GM18498 (cell line): ENCODE measurements around the gene GPM6B.

ENCODE experiments used
- ATAC-seq: cut with Tn5 transposase; IDR thresholded peaks from one replicate; pipeline ENCODE4 v1.9.1; 2021; ENCODE audit warnings: mild to moderate bottlenecking, moderate library complexity; ENCODE audit not compliant: unreplicated experiment

Gene GPM6B

DNA sequence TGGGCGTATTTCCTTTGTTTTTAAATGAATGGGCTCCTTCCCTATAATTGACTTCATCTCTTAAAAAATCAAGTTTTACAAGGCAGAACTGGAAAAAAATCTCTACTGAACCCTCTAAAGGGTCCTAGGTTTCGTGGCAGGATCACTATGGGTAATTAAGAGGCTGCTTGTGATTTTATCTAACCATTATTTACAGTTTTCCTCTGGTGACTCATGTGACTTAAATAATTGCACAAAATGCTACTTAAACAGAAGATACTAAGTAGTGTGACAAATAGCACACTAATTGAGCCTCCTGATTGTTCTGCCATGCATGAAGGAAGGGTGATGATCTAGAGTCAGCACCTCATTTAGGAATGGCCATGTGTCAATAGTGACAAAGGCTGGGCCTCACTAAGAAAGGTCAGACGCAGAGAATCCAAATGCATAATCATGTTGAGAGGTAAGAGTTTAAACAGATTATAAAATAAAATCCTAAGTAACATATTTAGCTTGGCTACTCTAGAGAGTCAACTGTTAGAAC is 46.8 kb downstream of the GPM6B start:
- ATAC-seq, result no peak

DNA sequence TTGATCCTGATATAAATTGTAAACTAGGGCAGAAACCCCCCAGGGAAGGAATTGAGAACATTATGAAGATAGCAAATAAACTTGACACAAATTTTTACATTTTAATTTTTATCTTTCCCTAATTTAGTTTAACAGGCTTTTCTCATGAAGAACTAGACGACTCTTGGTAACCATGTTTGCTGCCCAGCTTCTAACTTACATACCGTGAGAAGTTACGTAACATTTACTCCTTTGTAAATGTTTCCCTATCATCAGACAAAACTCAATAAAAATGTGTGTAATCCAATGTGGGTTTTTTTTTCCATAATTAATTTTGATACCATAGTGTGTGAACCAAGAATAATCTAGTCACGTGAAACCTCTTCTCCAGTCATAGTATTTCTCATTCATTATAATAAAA is 48.0 kb downstream of the GPM6B start:
- ATAC-seq, result no peak

DNA sequence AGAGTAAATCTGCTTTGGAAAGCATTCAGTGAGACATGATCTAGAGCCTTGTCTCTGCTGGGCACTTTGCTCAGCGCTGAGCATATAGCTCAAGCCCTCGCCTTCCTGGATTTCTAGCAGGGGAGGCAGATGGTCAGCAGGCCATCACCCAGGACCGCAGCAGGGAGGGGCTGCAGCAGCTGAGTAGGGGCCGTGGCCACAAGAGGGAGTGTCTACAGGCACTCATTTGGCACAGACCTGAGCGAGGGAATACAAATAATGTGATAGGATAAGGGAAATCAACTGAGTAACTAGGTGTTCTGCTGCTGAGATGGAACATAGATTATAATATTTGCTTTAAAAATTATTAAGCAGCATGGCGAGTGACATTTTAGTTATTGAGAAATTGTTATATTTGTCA is 52.1 kb downstream of the GPM6B start:
- ATAC-seq, result no peak

DNA sequence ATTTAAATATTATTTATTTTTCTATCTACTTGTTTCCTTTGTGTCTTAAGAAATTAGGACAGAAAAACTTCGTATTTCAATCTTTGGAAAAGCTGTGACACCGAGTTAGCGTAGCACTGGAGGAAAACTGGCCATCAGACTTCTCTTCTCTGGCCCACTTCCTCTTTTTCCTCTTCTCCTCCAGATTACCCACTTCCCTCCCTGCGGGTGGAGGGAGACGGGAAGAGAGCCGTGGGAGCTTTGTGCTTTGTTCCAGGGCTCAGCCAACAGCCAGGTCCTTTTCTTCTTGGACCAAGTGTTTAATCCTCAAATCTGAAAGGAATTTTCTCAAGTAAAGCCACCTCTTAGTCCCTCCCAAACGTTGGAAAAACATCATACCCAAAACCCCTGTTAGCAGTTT is 52.6 kb downstream of the GPM6B start:
- ATAC-seq, result no peak

DNA sequence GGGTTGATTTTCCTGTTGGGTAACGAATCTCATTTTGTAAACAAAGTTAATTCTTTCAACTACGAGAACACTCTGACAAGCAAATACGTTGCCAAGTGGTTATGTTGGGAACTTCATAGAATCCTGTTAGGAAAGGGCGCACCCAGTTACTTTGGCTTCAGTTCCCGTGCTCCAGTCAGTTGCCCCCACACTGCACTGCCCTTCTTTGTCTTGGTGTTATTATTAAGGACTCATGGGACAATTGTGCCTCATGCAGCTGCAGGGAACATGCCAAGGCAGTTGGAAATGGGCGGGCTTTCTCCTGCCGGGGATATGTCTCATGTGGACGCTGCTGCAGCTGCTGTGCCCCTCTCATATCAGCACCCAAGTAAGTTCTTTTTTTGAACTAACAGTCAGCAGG is 53.4 kb downstream of the GPM6B start:
- ATAC-seq, result no peak

DNA sequence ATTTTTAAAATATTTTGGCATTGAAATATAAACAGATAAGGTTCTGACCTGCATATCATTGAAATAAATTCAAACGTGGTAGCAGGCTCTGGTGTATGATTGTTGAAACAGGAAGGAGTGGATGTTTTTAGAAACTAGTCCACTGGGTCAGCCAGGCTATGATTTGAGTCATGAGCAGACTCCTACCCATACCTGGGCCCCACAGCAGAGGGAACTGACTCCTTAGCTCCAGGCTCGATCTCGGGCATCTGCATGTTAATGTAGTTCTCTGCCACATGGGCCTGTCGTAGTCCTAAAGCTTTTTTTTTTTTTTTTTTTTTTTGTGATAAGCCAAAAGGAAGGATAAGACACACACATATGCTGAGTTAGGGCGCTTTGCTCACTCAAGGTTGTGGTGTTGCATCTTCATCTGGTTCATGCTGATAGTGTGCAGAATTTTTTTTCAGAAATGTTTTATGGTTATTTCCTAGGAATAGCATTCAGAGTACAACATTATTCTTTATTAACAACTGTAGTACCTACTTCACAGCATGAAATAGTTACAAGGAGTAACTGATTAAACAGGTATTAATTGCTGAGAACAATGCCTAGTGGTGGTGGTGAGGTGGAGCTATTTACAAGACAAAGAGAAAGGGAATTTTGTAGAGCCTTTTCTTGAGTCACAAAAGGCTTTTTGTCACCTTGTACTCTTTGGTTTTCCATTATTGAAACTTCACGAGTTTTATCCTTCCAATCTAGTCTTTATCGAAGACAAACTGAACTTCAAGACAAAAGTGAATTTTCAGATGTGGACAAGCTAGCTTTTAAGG is 55.1 kb downstream of the GPM6B start:
- peak; percentile 63 for ATAC-seq

DNA sequence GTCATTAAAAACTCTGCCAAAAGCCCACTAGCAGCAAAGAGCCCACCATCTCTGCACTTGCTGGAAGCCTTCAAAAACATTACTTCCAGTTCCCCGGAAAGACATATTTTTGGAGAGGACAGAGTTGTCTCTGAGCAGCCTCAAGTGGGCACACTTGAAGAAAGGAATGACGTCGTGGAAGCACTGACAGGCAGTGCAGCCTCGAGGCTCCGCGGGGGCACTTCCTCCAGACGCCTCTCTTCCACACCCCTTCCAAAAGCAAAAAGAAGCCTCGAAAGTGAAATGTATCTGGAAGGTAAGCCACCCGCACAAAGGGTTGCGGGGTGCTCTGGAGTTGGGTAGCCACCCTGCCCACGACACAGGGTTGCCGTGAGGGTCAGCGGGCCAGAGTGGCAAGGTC is 56.5 kb downstream of the GPM6B start:
- no peak for ATAC-seq

DNA sequence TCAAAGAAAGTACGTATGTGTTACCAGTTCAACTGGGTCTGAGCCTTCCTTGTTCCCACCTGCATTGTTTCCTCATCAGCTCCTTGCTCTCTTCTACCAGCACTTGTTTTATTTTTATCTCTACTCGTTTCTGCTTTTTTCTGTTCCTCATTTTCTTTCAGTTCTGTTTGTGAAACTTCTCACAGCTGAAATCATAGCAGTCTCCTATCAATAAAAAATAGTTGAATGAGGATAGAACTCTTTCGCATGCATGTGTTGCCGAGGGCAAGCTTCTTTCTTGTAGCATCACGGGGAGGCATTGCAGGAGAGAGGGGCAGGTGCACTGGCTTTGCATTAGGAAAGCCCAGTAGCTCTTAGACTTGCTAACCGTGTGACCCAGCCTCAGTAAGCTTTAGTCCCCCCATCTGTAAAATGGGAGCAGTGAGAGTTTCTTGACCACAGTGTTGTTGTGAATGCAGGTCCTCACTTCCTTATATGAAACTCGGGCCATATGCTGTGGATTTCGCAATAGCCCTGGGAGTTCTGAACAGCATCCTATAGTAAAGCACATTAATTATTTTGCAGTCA is 57.7 kb downstream of the GPM6B start:
- ATAC-seq, result peak; percentile 76

DNA sequence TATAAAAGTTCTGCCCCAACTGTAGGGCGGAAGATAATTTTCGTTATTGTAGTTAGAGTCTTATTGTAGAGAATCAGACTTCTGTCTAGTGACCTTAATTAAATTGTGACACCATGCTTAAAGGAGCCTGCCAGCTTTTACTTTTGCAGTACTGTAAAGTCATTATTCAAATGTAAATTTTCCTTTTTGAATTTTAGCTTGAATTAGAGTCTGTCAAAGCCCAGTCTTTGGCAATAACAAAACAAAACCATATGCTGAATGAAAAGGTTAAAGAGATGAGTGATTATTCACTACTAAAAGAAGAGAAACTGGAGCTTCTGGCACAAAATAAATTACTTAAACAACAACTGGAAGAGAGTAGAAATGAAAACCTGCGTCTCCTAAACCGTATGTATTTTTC is 60.5 kb downstream of the GPM6B start:
- ATAC-seq, result no peak

DNA sequence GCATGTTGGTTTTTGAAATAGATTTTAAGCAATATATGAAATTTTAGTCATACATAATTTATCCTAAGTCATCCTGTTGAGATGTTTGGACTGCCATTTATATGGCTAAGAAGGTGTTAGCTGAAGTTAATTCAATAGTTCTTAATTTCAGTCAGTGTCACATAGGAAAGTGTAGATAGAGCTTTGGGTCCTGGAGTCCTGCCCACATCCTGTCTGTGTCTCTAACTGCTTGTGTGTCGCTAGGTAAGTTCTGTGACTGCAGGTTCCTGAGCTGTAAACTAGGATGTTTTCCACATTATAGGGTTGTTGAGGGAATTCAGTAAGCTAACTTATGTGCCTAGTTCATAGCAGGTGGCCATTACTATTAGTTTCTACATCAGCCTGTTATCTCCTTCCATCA is 61.6 kb downstream of the GPM6B start:
- peak; percentile 39 for ATAC-seq

DNA sequence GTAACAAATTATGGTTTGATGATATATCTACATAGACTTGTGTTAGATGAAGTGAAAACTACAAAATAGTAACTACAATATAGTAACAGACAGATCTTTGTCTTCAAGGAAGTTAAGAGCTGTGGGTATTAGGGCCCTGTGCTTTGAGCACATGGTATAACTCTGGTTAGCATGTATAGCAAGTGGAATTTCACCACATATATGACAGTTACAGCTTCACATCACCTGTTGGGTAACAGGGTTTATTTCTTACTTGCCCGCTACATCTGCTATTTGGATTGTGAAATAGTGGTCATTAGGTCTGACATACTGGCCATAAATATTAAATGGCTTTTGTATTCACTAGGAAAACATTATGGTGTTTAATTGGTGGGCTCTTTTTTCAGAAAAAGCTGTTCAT is 62.1 kb downstream of the GPM6B start:
- no peak for ATAC-seq

DNA sequence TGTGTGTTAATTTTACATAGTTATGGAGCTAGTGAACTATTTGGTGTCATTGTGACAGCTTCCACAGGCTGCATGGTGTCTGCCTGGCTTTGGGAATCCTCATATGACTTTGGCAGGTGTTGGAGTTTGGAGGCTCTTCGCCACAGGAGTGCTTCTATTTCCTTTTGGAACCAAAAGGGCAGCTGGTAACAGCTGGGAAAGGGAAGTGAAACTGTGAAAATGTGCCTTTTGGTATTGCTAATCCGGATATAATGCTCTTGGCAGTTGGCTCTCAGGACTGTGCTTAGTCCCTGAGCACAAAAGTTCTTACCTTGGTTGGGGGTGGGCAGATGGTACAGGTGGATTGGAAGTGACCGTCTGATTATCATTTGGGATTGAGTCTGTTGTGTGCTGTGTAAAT is 64.2 kb downstream of the GPM6B start:
- ATAC-seq, result peak; percentile 64

DNA sequence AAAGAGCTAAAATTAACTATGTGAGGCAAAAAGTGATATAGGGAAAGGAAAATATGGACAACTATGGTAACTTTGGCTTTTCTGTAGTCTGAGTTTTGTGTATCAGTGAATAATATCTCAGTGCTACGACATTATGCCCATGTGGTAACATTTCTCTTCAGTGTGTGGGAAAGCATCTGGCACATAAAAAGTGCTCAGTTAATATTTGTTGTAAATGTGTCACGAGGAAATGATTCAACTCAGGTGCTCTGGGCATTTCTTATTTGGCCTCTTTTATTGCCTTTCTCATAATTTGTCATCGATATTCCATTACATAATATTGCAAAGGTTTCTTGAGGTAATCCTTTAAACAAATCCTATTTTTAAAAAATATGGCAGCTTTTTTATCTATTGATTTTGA is 64.8 kb downstream of the GPM6B start:
- no peak for ATAC-seq

DNA sequence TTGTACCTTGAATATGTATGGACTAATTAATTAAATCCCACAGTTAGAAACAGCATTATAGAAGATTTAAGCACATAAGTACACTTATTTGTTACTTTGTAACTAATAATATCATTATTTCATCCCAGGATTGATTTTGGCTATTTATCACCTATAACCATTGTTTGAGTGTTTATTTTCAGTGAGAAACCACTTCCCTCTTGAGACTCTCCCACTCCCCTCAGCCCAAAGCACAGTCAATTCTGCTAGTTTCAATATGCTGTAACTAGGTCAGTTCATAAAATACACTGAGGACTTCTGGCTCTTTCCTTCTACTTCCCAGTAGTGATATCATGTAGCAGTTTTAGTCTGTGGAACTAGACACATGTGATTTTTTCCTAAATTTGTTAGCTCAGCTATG is 66.1 kb downstream of the GPM6B start:
- ATAC-seq, result no peak

DNA sequence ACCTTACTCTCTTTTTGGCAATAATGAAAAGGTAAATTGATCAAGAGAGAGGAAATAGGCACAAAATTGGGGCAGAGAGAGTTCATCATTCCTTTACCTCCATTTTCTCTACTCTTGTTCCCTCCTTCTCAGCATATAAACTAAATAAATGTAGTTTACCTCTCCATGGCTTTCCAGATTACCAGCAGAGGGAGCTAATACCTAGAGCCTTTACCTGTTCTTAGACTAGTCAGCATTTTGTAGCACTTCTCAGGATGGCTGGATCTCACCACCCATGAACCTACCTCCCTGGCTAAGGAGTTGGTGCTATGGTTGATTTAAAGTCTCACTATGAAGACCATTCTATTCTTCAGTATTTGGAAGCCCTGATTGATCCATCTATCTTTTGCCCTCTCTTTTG is 66.7 kb downstream of the GPM6B start:
- ATAC-seq, result no peak

DNA sequence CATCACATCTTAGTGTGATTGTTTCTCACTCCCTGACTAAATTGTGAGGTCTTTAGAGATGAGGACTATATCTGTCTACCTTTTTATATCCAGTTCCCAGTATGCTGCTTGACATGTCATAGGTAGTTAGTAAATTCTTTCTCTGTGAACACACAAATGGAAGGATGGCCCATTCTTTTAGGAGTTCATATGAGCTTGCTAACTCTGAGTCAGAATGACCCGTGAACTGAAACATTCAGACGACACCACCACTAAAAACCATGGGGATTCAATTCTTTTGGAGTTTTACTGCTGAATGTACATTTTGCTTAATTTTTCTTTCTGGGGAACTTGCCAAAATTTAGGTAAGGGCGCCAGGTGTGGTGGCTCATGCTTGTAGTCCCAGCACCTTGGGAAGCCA is 68.4 kb downstream of the GPM6B start:
- no peak for ATAC-seq

DNA sequence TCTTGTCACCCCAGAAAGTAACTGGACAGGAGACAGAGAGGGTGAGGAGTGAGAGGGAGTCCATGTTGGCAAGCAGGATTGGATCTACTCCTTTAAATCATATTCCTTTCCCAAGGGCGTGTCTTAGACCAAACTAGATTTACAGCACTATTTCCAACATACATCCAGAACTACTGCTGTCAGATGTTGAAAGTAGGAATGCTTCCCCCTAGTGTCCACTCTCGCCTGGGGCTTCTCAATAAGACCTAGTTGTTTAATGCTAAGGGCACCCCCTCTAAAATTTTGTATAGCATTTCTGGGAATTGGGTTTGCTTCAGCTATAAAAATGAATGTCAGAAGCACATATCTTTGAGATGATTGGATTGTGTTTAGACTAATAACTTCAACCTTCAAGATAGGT is 69.1 kb downstream of the GPM6B start:
- ATAC-seq, result no peak

DNA sequence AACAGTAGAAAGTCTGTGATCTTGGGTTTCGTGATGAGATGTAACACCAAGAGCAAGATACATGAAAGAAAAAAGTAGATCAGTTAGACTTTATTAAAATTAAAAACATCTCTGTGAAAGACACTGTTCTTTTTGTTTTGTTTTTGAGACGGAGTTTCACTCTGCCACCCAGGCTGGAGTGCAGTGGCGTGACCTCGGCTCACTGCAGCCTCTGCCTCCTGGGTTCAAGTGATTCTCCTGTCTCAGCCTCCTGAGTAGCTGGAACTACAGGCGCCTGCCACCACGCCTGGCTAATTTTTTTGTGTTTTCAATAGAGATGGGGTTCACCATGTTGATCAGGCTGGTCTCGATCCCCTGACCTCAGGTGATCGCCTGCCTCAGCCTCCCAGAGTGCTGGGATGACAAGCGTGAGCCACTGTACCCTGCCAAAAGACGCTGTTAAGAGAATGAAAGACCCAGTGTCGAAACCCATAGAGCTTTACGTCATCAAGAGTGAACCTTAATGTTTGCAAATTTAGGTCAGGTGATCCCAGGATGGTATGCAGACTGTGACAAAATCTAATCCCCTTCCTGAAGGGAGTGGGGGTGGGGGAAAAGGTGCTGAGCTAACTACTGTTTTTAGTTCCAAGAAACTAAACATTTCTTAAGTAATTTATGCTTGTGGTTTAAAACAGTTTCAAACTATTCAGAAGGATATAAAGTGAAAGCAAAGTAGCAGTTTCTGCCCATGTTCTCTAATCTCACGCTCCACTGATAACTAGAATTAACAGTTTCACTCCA is 74.3 kb downstream of the GPM6B start:
- ATAC-seq, result peak; percentile 93

DNA sequence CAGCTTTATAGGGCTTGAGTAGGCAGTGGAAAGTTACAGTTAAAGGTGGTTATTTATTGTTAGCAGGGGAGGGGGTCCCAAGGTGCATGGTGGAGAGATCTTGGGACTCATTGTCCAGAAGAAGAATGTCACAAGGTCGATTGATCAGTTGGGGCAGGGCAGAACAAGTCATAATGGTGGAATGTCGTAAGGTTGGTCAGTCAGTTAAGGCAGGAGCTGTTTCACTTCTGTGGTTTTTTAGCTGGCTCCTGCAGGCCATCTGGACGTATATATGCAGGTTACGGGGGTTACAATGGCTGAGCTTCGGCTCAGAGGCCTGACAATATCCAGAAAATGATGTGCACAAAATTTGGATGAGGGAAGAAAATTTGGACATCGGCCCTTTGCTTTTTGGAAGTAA is 75.2 kb downstream of the GPM6B start:
- ATAC-seq, result no peak

DNA sequence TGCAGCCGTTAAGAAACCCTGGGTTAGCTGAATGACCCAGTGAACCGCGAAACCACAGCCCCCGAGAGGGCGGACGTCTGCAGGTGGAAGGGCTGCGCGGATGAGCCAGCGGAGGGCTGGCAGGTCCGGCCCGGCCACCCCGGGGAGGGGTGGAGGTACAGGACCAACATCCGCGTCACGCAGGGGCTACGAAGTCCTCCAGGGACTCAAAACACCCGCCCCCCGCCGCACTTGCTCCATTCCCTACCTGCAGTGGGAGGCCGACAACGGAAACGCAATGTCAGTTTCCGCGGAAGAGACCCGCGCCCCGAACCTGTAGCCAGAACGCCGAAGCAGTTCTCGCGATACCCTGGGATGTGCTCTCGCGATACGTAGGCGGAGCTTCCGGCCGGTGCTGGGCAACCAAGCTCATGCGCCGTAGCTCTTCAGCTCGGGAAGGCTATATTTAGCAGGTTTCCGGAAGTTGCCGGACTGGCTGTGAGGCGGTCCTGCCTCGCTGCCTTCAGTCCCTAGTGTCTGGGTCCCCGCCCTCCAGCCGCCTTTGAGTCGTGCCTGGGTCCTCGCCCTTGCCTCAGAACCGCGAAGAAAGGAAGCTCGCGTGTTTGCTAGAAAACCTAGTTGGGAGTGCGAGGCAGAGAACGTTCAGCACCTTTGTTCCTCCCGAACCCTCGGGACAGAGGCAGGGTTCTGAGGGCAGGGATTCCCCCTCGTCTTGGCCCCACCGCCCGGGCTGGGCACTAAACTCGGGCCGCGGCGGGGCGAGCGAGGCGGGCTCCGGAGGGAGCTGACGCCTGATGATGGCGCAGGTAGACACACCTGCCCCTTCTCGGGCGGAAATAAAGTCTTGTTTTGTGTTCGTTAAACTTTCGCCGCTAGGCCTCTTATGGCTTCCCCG is 82.4 kb downstream of the GPM6B start, which contains the start of the genes OFD1 and TRAPPC2:
Gene OFD1, plus strand, starts transcription at position 471 of the 895 bp plus-strand sequence. Its CDS starts 324 bp downstream, at position 795.
Gene TRAPPC2, minus strand, starts transcription at position 343 of the 895 bp plus-strand sequence. CDS start 14,657 bp downstream, outside the sequence.
- peak; percentile 92 for ATAC-seq

DNA sequence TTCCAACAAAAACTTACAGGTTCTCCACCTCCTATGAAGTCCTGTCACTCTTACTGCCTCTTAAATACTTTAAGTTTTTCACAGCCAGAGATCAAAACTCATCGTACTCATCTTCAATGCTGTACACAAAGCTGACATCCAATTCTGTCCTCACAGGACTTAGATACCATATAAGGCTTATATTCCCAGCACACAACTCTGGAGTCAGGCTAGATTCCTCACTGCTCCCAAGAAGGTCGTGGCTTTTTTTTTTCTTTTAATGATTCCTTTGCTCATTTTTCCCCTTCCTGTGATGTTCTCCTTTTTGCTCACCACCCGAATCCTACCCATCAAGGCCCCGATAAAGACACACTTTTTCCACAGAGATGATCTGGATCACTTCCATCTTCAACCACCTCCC is 83.4 kb downstream of the GPM6B start:
- ATAC-seq, result no peak
